Brain pericyte (primary cell): ENCODE data around the gene RBM24.
"Not testable (repeated sequence)": the region's sequence is repeated elsewhere in the genome, so short reads cannot be mapped to it uniquely, and the experiment has no call there.

ENCODE experiments used
- DNase-seq: peaks from one replicate; pipeline ENCODE4 v3.0.0-alpha.2; 2012; ENCODE audit warnings: low read depth, low spot score

The RBM24 gene

DNA sequence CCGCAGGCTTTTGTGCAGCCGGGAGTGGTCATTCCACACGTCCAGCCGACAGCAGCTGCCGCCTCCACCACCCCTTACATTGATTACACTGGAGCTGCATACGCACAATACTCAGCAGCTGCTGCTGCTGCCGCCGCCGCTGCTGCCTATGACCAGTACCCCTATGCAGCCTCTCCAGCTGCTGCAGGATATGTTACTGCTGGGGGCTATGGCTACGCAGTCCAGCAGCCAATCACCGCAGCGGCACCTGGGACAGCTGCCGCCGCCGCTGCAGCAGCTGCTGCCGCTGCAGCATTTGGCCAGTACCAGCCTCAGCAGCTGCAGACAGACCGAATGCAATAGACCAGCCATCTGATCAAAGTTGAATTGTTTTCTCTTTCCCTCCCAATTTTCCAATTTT, 10.6 kb downstream of the RBM24 start:
- no peak for DNase-seq

GRCh38 chr6:17292600-17293133, 11.5 kb downstream of the RBM24 start:
- no peak for DNase-seq

DNA sequence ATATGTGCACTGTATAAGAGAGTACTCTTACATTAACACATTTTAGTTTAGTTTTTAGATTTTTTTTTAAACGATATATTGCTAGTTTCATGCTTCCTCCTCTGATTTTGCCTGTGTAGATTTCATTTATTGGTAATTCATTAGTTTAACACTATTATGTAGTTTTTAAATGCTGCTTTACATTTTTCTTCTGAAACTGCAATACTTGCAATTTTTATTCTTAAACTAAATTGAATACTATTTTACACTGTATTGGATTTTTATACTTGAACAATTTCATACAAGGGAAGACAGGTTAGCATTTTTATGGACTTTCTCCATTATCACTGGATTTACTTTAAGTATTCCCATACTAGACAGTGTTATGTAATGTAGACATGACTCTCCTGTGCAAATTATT, 12.2 kb downstream of the RBM24 start:
- no peak for DNase-seq

- no peak for DNase-seq
These were observed 16.3 kb downstream of the RBM24 start for GRCh38 chr6:17297271-17298080.

GRCh38 chr6:17298257-17298656, 17.1 kb downstream of the RBM24 start:
- no peak for DNase-seq

DNA sequence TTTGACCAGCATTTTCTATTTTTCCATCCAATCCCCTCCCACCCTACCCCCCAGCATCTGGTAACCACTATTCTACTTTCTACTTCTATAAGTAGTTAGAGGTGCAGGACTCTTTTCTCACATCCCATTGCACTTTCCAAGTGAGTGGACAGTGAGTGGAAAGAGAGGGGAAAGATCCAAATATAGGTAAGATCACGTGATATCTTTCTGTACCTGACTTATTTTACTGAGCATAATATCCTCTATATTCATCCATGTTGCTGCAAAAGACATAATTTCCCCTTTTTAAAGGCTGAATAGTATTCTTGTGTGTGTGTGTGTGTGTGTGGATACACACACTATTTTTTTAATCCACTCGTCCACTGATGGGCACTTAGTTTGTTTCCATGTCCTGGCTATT, 18.1 kb downstream of the RBM24 start:
- DNase-seq: no peak

DNA sequence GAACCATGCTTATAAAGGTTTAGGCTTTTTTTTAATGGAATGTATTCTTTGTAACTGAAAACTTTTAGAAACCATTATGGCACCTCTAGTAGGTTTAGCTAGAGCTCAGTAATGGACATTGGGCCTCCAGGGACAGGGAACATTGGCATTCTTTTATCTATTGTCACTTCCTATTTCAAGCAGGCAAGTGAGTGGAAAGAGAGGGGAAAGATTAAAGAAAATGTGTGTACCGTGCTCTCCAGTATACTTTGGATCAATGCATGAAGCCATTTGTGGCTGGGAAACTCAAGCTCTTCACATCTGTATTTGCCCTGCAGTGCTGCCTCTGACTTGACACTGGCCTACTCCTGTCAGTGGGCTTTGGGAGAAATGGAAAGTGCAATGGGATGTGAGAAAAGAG, 18.6 kb downstream of the RBM24 start:
- DNase-seq: no peak

GRCh38 chr6:17300637-17301036, 19.5 kb downstream of the RBM24 start:
- DNase-seq: no peak

DNA sequence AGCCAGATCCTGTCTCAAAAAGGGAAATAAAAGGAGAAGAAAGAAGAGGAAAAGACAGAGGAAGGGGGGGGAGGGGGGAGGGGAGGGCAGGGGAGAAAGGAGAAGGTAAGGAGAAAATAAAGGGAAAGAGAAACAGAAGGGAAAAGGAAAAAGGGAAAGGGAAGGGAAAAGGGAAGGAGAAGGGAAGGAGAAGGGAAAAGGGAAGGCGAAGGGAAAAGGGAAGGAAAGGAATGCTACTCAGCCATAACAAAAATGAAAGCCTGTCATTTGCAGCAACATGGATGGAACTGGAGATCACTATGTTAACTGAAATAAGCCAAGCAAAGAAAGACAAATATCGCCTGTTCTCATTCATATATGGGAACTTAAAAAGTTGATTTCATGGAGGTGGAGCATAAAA, 22.3 kb downstream of the RBM24 start:
- no peak for DNase-seq

DNA sequence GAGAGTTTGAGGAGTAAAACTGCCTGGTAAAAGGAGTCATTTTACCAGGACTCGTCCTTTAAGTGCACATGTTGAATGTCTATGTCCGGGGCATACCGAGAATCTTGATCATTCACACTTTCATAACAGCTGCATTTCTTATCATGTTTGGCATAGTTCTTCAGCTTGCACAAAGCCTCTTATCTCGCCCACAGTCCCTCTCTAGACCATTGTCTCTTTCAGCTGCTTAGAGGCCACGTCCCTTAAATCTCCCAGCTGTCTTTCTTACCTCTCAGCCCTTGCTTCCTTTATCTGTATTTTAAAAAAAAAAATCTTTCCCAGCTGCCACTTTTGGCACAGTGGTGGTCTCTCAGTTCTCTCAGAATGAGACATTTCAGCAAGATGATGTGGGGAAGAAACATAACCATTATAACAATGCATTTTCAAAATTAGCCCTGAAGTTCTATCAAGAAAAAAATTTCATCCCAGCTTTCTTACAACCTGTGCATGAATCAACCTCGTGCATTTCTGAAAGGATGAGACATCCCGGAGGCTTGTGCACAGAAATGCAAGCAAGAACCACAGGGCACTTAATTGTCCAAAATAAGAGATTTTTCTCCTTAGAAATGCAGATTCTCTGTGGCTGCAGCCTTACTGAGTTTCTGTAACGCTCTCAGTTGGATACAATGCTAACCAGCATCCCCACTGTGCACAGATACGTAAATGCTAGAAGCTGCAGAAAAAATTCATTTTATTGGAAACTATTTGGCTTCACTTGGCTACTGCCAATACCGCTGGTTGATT, 24.2 kb downstream of the RBM24 start:
- no peak for DNase-seq

GRCh38 chr6:17311595-17312311, 30.6 kb downstream of the RBM24 start:
- DNase-seq: no peak

- not testable (repeated sequence) for DNase-seq
These were observed 32.1 kb downstream of the RBM24 start for GRCh38 chr6:17313238-17313637.

- DNase-seq: no peak
These were observed 32.8 kb downstream of the RBM24 start for GRCh38 chr6:17313971-17314370.

GRCh38 chr6:17315262-17315661, 34.1 kb downstream of the RBM24 start:
- DNase-seq: no peak

DNA sequence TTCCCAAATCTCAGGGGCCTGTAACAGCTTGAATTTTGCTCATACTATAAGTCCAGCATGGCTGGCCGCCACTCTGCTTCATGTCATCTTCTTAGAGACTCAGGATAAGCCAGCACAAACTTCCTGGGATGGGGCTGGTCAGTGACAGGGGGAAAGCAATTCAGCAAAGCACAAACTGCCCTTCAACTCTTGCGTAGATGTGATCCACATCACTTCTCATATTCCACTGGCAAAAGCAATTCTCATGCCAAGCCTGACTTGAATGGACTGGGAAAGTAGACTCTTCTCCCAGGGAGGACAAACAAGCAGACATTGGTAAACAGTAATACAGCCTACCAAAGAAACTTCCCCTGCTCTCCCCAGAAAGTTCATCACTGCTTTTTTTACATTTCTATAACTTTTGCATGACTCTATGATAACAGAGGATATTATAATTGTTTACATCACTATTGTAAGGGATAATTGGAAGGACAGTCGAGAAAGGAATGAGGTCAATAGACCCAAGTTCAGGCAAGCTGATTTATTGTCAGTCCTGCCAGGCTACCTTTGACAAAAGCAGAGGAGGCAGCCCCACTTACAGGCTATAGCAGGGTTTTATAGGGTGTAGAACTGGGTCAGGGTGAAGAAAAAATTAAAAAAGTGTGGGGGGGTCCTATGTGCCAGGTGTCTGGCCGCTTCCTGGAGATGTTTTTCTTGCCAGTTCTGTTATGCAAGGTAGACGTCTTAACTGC, 37.4 kb downstream of the RBM24 start:
- DNase-seq: no peak

DNA sequence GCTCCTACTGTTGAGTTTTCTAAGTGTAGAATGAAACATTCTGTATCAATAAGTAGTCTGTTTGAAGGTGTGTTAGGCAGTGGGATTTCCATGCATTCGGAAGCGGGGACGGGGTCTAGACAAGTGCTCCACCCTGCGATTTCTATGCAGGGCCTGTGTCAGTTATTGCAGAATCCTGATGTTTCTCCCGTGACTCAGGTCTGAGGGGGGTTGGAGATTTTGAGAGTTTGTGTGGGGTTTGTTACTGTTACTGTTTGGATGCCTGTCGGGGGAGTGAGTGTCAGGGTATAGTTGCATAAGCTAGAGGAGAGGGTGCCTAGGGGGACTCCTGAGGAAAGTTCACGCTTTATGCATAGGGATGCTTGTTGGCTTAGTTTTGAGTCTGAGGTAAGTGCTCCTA, 39.1 kb downstream of the RBM24 start:
- not testable (repeated sequence) for DNase-seq

GRCh38 chr6:17331238-17331637, 50.1 kb downstream of the RBM24 start:
- no peak for DNase-seq

- no peak for DNase-seq
These were observed 53.1 kb downstream of the RBM24 start for GRCh38 chr6:17334265-17334664.

- peak; percentile 46 for DNase-seq
These were observed 55.3 kb downstream of the RBM24 start for GRCh38 chr6:17336425-17336824.

DNA sequence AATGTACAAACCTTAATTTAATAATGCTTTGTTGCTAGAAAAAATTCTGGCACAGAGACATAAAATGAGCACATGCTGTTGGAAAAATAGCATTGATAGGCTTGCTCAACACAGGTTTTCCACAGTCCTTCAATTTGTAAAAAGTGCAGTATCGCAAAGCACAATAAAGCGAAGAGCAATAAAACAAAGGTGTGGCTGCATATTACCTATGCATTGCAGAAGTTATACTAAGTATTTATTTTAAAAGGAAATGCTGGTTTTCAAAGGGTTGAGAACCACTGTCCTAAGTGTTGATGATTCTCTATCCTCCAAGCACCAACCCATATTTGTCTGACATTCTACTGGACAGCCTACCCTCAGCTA, 58.1 kb downstream of the RBM24 start:
- no peak for DNase-seq

- no peak for DNase-seq
These were observed 60.1 kb downstream of the RBM24 start for GRCh38 chr6:17341117-17341805.
